ENCODE data around the gene TMEM248. TPM values are rescaled to one million over a fixed set of nuclear protein-coding genes. Genes with fewer than 3 reads are reported as not detected.

TMEM248 gene
- total RNA-seq, 1 experiment from 2014 or later, result 59.3 TPM

DNA sequence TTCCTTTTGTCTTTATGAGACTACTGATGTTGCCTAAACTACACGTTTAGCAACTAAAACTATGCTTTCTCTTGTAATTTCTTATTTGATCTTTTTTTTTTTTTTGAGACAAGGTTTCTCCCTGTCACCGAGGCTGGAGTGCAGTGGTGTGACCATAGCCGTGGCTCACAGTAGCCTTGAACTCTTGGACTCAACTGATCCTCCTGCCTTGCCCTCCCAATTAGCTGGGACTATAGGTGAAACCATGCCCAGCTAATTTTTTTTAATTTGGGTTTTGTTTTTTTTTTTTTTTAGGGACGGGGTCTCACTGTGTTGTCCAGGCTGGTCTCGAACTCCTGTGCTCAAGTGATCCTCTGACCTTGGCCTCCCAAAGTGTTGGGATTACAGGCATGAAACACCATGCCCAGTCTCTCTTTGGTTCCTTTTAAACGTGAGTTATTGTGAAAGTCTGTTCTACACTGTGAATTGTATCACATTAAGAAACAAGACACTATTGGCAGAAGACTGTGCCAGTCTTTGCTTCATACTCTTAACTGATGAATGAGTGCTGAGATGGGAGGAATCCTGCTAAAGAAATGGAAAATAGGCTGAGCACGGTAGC, 6.4 kb downstream of the TMEM248 start:
- RAD21 ChIA-PET (ENCODE audit: low non-redundant PET in 1 of 2, low total read pairs in 2 of 2, uncharacterized antibody in 2 of 2, unreplicated experiment in 2 of 2), result no interaction called here
- no peak for ATAC-seq
- intact Hi-C loops (cut with micrococcal nuclease), result no loop called here
- Histone ChIP-seq H3K4me1 (ENCODE audit: control insufficient read depth in 1 of 2, insufficient read depth in 2 of 2, low read length in 2 of 2) (peaks cover 0 to 18% of the 10 kb centered on the region in 2 experiments; a peak in 2 of 4 replicates), H3K4me3 (replicated peaks in 1 of 2; ENCODE audit: low read depth in 1 of 2, low read length in 2 of 2) (no peak overlapping the region), H3K4me2 (ENCODE audit: low read length) (no peak overlapping the region), H4K20me1 (ENCODE audit: insufficient read depth) (no peaks in the 10 kb centered on the region; the same call in 1 of the 2 replicates), H3K9me3 (ENCODE audit: control insufficient read depth in 1 of 2, insufficient read depth in 1 of 2, low read depth in 1 of 2, low read length in 2 of 2) (no peaks in the 10 kb centered on the region), H3K9ac (ENCODE audit: low read length) (no peak overlapping the region), H3K9me2 (ENCODE audit: insufficient read depth) (no peaks in the 10 kb centered on the region), H3K27me3 (ENCODE audit: insufficient read depth, low read length) (no peaks in the 10 kb centered on the region), H3K36me3 (ENCODE audit: control insufficient read depth in 1 of 2, insufficient read depth in 2 of 2, low read length in 2 of 2) (peaks cover 0 to 2% of the 10 kb centered on the region in 2 experiments; a peak in 1 of 4 replicates), H3K79me2 (ENCODE audit: insufficient read depth, low read length) (peaks cover 97% of the 10 kb centered on the region), H2AFZ (ENCODE audit: low read depth, low read length, poor library complexity, severe bottlenecking) (no peak overlapping the region), H3K27ac (ENCODE audit: low read depth, low read length) (no peak overlapping the region)
- no TSS peak for BruUV-seq (replicated peaks)
- POLR2A ChIA-PET, result no interaction called here
- DNase-seq (ENCODE audit: low read depth, low spot score), result no peak
- TF ChIP-seq CBX3 (IDR thresholded peaks at IDR 0.05; ENCODE audit: low read depth) (no peak), CEBPB (IDR thresholded peaks at IDR 0.05; ENCODE audit: low read depth) (no peak), SIN3A (IDR thresholded peaks at IDR 0.05; ENCODE audit: low read depth) (no peak), ELF1 (IDR thresholded peaks at IDR 0.05; ENCODE audit: borderline replicate concordance, low read depth) (no peak), SRF (IDR thresholded peaks at IDR 0.05; ENCODE audit: low read depth) (no peak), EZH2phosphoT487 (IDR thresholded peaks at IDR 0.05; ENCODE audit: borderline replicate concordance) (no peak), ZFX (IDR thresholded peaks at IDR 0.05) (no peak), FOSL1 (IDR thresholded peaks at IDR 0.05; ENCODE audit: low read depth) (no peak), SP1 (IDR thresholded peaks at IDR 0.05; ENCODE audit: low read depth) (no peak), RAD21 (IDR thresholded peaks at IDR 0.05; ENCODE audit: low read depth) (no peak), POLR2A (IDR thresholded peaks at IDR 0.05; ENCODE audit: borderline replicate concordance, extremely low read depth, insufficient read depth, insufficient read length) (no peak)
- TF ChIP-seq, protein P1, sequence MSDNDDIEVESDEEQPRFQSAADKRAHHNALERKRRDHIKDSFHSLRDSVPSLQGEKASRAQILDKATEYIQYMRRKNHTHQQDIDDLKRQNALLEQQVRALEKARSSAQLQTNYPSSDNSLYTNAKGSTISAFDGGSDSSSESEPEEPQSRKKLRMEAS (IDR thresholded peaks at IDR 0.05), result no peak
- TF ChIP-seq, protein P2, sequence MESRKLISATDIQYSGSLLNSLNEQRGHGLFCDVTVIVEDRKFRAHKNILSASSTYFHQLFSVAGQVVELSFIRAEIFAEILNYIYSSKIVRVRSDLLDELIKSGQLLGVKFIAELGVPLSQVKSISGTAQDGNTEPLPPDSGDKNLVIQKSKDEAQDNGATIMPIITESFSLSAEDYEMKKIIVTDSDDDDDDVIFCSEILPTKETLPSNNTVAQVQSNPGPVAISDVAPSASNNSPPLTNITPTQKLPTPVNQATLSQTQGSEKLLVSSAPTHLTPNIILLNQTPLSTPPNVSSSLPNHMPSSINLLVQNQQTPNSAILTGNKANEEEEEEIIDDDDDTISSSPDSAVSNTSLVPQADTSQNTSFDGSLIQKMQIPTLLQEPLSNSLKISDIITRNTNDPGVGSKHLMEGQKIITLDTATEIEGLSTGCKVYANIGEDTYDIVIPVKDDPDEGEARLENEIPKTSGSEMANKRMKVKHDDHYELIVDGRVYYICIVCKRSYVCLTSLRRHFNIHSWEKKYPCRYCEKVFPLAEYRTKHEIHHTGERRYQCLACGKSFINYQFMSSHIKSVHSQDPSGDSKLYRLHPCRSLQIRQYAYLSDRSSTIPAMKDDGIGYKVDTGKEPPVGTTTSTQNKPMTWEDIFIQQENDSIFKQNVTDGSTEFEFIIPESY (IDR thresholded peaks at IDR 0.05; ENCODE audit: extremely low read depth, insufficient replicate concordance, low read length), result no peak
- TF ChIP-seq, protein P3, sequence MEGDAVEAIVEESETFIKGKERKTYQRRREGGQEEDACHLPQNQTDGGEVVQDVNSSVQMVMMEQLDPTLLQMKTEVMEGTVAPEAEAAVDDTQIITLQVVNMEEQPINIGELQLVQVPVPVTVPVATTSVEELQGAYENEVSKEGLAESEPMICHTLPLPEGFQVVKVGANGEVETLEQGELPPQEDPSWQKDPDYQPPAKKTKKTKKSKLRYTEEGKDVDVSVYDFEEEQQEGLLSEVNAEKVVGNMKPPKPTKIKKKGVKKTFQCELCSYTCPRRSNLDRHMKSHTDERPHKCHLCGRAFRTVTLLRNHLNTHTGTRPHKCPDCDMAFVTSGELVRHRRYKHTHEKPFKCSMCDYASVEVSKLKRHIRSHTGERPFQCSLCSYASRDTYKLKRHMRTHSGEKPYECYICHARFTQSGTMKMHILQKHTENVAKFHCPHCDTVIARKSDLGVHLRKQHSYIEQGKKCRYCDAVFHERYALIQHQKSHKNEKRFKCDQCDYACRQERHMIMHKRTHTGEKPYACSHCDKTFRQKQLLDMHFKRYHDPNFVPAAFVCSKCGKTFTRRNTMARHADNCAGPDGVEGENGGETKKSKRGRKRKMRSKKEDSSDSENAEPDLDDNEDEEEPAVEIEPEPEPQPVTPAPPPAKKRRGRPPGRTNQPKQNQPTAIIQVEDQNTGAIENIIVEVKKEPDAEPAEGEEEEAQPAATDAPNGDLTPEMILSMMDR (IDR thresholded peaks at IDR 0.05 in 2 of 3, conservative IDR thresholded peaks at IDR 0.05 in 1 of 3; ENCODE audit: borderline replicate concordance in 1 of 3, insufficient read depth in 1 of 3, low read depth in 2 of 3, low read length in 2 of 3), result no peak
- CTCF ChIA-PET, result no interaction called here
